Liver (tissue), 3 donors: ENCODE data around the gene LIPI.

ENCODE experiments used
- HNF4G ChIP-seq: IDR thresholded peaks from 2 replicates; pipeline ENCODE4 v1.6.1; 2016; ENCODE audit warnings: antibody characterized with exemption
- RXRA ChIP-seq, 2 donors: IDR thresholded peaks; 2 replicates each; pipeline ENCODE4 v1.6.1; 2017 to 2018; ENCODE audit warnings: antibody characterized with exemption in 2 of 2, mild to moderate bottlenecking in 1 of 2
- TF ChIP-seq, protein P1 (sequence below): fragments of 150-350 bp; IDR thresholded peaks from 2 replicates; pipeline ENCODE4 v1.5.1; 2017; ENCODE audit warnings: improper control_type of control experiment, low read depth, low read length; ENCODE audit not compliant: missing input control
- TF ChIP-seq, protein P2 (sequence below): IDR thresholded peaks from 2 replicates; pipeline ENCODE4 v1.6.1; 2016; ENCODE audit warnings: antibody characterized with exemption
- TF ChIP-seq, protein P3 (sequence below): IDR thresholded peaks from 2 replicates; pipeline ENCODE4 v1.6.1; 2016; ENCODE audit warnings: antibody characterized with exemption
- donor health status: healthy.
- donor health status: healthy.

DNA sequence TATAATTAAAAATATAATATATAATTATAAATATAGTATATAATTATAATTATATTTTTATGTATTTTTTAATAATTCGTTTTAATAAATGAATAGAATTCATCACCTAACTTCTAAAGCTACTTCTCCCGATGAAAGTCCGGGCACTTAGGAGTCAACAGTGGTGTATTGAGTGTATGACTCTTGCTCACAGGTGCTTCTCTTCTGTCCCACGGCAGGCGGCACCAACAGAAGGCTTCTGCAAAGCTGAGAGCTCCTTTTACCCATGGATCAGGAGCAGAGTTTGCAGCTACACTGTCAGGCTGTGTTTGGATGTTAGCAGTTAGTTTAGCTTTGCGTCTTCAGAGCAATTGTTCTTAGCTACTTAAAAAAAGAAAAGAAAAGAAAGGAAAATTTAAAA lies 122.4 kb downstream of the LIPI start:
- TF ChIP-seq, protein P1, sequence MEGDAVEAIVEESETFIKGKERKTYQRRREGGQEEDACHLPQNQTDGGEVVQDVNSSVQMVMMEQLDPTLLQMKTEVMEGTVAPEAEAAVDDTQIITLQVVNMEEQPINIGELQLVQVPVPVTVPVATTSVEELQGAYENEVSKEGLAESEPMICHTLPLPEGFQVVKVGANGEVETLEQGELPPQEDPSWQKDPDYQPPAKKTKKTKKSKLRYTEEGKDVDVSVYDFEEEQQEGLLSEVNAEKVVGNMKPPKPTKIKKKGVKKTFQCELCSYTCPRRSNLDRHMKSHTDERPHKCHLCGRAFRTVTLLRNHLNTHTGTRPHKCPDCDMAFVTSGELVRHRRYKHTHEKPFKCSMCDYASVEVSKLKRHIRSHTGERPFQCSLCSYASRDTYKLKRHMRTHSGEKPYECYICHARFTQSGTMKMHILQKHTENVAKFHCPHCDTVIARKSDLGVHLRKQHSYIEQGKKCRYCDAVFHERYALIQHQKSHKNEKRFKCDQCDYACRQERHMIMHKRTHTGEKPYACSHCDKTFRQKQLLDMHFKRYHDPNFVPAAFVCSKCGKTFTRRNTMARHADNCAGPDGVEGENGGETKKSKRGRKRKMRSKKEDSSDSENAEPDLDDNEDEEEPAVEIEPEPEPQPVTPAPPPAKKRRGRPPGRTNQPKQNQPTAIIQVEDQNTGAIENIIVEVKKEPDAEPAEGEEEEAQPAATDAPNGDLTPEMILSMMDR: no peak
- TF ChIP-seq, protein P2, sequence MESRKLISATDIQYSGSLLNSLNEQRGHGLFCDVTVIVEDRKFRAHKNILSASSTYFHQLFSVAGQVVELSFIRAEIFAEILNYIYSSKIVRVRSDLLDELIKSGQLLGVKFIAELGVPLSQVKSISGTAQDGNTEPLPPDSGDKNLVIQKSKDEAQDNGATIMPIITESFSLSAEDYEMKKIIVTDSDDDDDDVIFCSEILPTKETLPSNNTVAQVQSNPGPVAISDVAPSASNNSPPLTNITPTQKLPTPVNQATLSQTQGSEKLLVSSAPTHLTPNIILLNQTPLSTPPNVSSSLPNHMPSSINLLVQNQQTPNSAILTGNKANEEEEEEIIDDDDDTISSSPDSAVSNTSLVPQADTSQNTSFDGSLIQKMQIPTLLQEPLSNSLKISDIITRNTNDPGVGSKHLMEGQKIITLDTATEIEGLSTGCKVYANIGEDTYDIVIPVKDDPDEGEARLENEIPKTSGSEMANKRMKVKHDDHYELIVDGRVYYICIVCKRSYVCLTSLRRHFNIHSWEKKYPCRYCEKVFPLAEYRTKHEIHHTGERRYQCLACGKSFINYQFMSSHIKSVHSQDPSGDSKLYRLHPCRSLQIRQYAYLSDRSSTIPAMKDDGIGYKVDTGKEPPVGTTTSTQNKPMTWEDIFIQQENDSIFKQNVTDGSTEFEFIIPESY: no peak
- TF ChIP-seq, protein P3, sequence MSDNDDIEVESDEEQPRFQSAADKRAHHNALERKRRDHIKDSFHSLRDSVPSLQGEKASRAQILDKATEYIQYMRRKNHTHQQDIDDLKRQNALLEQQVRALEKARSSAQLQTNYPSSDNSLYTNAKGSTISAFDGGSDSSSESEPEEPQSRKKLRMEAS: no peak
- TF ChIP-seq HNF4G (no peak), RXRA (IDR thresholded peaks at IDR 0.05) (no peak)
